Stimulated activated effector memory CD8-positive, alpha-beta T cell treated with anti-CD3 and anti-CD28 coated beads, Interleukin-12 subunit alpha, Interleukin-12 subunit beta, amount 100 ng/mL, for 72 hours (primary cell): Measurements from ENCODE around the gene APOLD1.
"Not testable (repeated sequence)": the region's sequence is repeated elsewhere in the genome, so short reads cannot be mapped to it uniquely, and the experiment has no call there.

ENCODE experiments used
- ATAC-seq: fragments of 150-1000 bp; cut with Tn5 transposase; 2 replicates; pipeline ENCODE4 v1.10.0; 2021
- DNase-seq, 2 donors: peaks; one replicate each; pipeline ENCODE4 v3.0.0; 2021 to 2022; ENCODE audit warnings: low spot score in 2 of 2
- H3K27ac Mint-ChIP-seq: one replicate; pipeline ENCODE4 v1.8.0; 2022; ENCODE audit warnings: mild to moderate bottlenecking, mixed read lengths
- H3K36me3 Mint-ChIP-seq: one replicate; pipeline ENCODE4 v1.8.0; 2022; ENCODE audit warnings: mild to moderate bottlenecking, mixed read lengths
- H3K4me1 Mint-ChIP-seq: one replicate; pipeline ENCODE4 v1.8.0; 2022; ENCODE audit warnings: mixed read lengths
- H3K4me3 Mint-ChIP-seq: one replicate; pipeline ENCODE4 v1.8.0; 2022; ENCODE audit warnings: mild to moderate bottlenecking, mixed read lengths
- H3K9me3 Mint-ChIP-seq: one replicate; pipeline ENCODE4 v1.8.0; 2022; ENCODE audit warnings: mixed read lengths

Gene APOLD1, protein sequence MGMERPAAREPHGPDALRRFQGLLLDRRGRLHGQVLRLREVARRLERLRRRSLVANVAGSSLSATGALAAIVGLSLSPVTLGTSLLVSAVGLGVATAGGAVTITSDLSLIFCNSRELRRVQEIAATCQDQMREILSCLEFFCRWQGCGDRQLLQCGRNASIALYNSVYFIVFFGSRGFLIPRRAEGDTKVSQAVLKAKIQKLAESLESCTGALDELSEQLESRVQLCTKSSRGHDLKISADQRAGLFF

DNA sequence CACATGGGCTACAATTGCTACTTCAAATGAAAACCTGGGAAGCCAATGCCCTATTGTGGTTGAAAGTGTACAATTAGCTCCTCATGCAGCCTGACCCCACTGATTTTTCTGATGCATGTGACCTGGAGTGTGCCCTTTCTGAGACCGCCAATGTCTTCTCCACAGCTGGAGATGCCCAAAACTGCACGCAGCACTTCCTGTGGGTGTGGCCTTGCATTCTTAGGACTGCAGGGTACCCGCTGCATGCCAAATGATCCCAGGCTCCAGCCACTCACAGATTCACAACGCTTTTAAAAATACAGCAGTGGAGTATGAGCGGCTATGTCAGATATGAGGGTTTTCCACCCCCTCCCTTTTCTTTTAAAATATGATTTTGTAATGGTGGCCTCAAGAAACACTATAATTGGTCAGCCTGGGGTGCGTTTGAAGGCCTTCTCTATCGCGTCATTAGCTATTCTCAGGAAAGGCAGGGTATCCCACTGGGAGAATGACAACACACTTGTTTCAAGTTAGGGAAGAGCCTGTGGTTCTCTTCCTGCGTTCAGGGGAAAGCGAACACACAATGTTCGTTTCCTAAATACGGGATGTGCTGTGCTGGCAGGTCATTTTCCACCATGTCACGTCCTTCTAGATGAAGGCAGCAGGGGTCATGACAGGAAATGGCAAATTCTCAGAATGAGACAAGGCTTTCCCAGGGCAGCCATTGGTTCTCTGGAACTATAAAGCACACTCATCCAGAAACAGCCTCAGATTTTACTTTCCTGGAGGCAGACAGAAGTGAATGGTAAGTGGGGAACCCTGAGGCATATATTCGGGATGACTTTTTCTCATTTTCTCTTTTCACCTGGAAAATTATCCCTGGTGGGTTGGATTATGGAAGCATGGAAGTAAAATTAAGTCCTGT is at the start of gene APOLD1:
APOLD1 (plus strand) TSS at position 749 of the 904 bp plus-strand sequence; CDS start at position 782, 33 bp downstream.
- Mint-ChIP-seq H3K4me3 (peak within 1 kb of the TSS; percentile 81), H3K4me1 (peaks cover 31% of the 10 kb centered on the region), H3K9me3 (no peaks in the 10 kb centered on the region), H3K27ac (peak within 1 kb of the TSS; percentile 34), H3K36me3 (peaks cover 12% of the 10 kb centered on the region)
- no peak for ATAC-seq
- DNase-seq, result no peak

DNA sequence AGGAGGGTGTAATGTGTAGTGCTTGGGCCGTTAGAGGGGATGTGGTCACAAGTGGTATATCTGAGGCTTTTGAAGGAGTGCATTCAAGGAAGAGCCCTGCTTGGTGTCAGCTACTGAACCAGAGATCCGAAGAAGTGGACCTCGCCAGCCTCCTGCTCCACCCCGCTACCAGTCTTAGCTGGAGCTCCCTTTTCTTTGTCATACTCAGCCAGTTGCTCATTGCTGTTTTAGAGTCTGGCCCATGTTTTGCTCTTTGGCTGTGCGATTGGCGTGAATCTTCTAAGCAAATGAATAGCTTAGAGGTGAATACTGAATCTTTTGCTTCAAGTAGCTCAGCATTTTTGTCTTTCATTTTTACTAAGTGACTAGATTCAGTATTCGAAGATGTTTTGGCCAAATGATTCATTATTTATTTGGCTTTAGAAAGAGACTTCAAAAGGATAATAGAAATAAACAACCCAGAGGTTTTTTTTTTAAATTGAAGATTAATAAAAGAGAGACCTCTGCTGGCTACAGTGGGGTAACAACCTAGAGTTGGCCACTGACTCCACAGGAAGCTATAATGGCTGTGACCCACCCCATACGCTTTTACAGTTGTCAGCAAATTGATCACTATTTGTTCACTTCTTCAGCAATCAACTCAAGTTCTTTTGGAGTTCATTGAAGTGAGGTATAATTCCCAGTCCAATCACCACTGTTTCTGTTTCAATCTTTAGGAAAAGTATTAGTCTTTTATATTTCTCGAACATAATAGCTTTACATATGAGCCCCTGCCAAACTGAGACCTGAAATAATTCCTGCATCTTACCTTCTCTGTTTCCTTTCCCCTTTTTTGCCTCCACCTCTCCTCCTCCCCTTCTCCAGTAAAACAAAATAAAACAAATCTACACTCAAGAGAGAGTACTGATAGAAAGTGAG is 48.4 kb upstream of the APOLD1 start:
- DNase-seq (peak; percentile 23 to 83), ATAC-seq (peak; percentile 94)
- H3K9me3 Mint-ChIP-seq, result no peaks in the 10 kb centered on the region
- H3K27ac Mint-ChIP-seq, result peak overlapping the region; percentile 79
- H3K4me1 Mint-ChIP-seq, result peaks cover 33% of the 10 kb centered on the region
- peak overlapping the region; percentile 49 for H3K4me3 Mint-ChIP-seq
- peaks cover 7% of the 10 kb centered on the region for H3K36me3 Mint-ChIP-seq

GRCh38 chr12:12738152-12738551 is 47.3 kb upstream of the APOLD1 start:
- H3K4me3 Mint-ChIP-seq, result peak overlapping the region; percentile 49
- not testable (repeated sequence) for DNase-seq, ATAC-seq

DNA sequence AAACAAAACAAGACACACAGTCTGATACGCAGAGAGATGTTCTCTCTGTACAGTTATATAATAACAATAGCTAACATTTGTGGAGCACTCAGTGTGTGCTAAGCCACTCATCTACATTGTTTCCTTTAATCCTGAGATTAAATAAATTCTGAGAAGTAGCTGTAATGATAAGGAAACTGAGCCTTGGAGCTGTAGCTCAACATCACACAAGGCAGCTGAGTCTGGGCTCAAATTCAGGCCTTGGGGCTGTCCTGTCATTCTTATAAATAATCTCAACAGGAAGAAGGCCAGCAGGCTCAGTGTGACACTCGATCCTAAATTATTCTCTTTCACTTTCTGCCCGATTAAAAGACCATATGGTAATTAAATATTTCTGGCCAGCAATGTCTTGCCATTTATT is 43.8 kb upstream of the APOLD1 start:
- Mint-ChIP-seq H3K4me1 (peaks cover 16% of the 10 kb centered on the region), H3K27ac (no peak overlapping the region), H3K36me3 (peaks cover 22% of the 10 kb centered on the region), H3K4me3 (no peak overlapping the region), H3K9me3 (no peaks in the 10 kb centered on the region)
- DNase-seq (no peak), ATAC-seq (no peak)

More at GRCh38 chr12:12738152-12738551, 47.3 kb upstream of the APOLD1 start:
- H3K36me3 Mint-ChIP-seq, H3K9me3 Mint-ChIP-seq: not testable (repeated sequence)
- H3K4me1 Mint-ChIP-seq, result peaks cover 32% of the 10 kb centered on the region
- H3K27ac Mint-ChIP-seq, result peak overlapping the region; percentile 79

- no peaks in the 10 kb centered on the region for H3K4me1 Mint-ChIP-seq
- H3K36me3 Mint-ChIP-seq, result peaks cover 16% of the 10 kb centered on the region
- no peak overlapping the region for H3K27ac Mint-ChIP-seq
- DNase-seq, result no peak
- H3K9me3 Mint-ChIP-seq, result no peaks in the 10 kb centered on the region
- no peak for ATAC-seq
- H3K4me3 Mint-ChIP-seq, result no peak overlapping the region
These were observed 40.7 kb upstream of the APOLD1 start for GRCh38 chr12:12744546-12745305.

DNA sequence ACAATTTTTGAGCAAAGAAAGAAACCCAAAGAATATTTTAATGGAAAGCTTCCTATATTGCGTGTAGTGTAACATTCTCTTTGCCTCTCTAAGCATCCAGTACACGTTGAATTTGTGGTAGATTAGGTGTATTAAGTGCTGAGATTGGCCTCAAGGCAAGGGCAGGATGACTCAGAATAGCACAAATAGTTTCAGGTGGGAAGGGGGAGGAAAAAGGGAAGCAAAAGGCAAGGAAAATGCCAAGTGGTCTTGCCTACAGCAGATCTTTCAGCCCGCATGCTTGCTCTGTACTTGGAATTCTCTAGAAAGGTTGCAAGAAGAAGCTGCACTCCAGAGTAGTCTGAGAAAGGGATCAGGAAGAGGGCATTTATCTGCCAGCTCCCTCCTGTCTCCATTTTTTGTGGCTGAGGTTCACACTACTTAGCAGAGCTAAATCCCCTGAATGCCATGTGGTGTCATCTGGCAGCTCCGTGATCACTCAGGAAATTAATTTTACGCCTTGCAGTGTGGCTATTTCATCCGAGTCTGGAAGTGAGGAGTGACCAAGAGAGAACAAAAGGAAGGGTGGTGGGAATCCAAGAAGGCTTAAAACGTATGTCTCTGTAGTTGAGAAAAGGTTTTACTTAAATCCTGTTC is 39.8 kb upstream of the APOLD1 start:
- Mint-ChIP-seq H3K4me1 (no peaks in the 10 kb centered on the region), H3K36me3 (peaks cover 25% of the 10 kb centered on the region), H3K4me3 (no peak overlapping the region), H3K27ac (no peak overlapping the region), H3K9me3 (no peaks in the 10 kb centered on the region)
- DNase-seq (no peak), ATAC-seq (no peak)

DNA sequence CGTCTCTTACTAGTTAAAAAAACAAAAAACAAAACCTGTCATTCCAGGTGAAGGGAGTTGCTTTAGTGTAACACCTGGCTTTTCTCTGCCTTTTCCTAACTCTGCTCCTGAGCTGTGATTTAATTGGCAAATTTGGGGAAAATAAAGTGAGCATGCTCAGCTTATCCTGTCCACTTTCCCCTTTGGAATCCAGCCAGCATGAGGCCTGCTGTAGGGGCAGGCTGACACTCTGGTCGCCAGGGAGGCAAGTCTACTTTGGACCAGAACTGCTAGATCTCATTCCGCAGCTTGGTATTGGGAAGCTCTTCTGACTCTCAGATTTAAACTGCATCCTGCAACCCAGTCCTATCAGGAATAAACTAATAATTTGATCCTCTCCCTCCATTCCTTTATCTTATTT is 38.2 kb upstream of the APOLD1 start:
- no peak overlapping the region for H3K4me3 Mint-ChIP-seq
- no peak for DNase-seq
- no peak overlapping the region for H3K27ac Mint-ChIP-seq
- no peak for ATAC-seq
- H3K36me3 Mint-ChIP-seq, result peaks cover 31% of the 10 kb centered on the region
- no peaks in the 10 kb centered on the region for H3K9me3 Mint-ChIP-seq
- no peaks in the 10 kb centered on the region for H3K4me1 Mint-ChIP-seq

GRCh38 chr12:12748044-12748443 is 37.4 kb upstream of the APOLD1 start:
- H3K4me1 Mint-ChIP-seq, result no peaks in the 10 kb centered on the region

GRCh38 chr12:12749433-12749832 is 36.0 kb upstream of the APOLD1 start:
- no peak overlapping the region for H3K4me3 Mint-ChIP-seq
- H3K36me3 Mint-ChIP-seq, result peaks cover 21% of the 10 kb centered on the region
- no peaks in the 10 kb centered on the region for H3K4me1 Mint-ChIP-seq
- no peak for DNase-seq
- ATAC-seq, result no peak
- H3K27ac Mint-ChIP-seq, result no peak overlapping the region
- no peaks in the 10 kb centered on the region for H3K9me3 Mint-ChIP-seq

More at GRCh38 chr12:12748044-12748443, 37.4 kb upstream of the APOLD1 start:
- no peaks in the 10 kb centered on the region for H3K9me3 Mint-ChIP-seq
- H3K36me3 Mint-ChIP-seq, result peaks cover 31% of the 10 kb centered on the region
- no peak for ATAC-seq
- no peak for DNase-seq
- H3K27ac Mint-ChIP-seq, result no peak overlapping the region
- no peak overlapping the region for H3K4me3 Mint-ChIP-seq

DNA sequence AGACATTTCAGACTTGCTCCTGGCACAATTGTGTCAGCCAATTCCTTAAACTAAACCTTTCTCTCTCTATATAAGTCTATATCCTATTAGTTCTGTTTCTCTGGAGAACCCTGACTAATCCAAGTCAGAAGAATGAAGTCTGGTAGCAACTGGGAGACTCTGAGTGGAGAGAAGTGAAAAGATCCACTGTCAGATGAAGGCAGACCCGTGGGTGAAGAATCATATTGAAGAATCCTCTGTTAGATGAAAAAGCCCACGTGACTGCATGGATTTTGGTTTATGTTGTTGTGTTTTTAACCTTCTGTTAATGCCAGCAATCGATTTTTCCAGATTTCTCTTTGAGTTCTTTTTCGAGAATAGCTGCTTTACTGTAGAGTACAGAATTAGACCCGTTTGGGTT is 29.5 kb upstream of the APOLD1 start:
- H3K4me1 Mint-ChIP-seq, result no peaks in the 10 kb centered on the region
- ATAC-seq, result no peak
- DNase-seq, result no peak
- no peaks in the 10 kb centered on the region for H3K9me3 Mint-ChIP-seq
- no peak overlapping the region for H3K4me3 Mint-ChIP-seq
- H3K27ac Mint-ChIP-seq, result no peak overlapping the region
- peaks cover 4% of the 10 kb centered on the region for H3K36me3 Mint-ChIP-seq

DNA sequence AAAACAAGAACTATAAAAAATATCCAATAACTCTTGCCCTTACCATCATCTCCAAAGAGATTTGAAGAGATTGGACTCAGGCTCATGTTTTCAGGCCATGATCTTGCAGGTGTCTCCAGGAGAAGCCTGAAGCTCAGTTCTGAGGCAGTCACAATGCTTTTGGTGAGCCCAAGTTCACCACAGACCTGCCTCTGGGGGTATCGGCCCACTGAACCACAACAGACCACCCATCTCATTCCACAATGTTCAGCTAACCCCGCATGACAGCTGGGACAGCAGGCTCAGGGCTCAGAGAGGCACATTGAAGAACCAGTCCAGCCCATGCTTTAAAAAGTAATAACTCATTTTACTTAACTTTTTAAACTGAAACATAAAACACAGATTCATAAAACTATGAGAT is 28.3 kb upstream of the APOLD1 start:
- no peak for ATAC-seq
- H3K4me3 Mint-ChIP-seq, result no peak overlapping the region

DNA sequence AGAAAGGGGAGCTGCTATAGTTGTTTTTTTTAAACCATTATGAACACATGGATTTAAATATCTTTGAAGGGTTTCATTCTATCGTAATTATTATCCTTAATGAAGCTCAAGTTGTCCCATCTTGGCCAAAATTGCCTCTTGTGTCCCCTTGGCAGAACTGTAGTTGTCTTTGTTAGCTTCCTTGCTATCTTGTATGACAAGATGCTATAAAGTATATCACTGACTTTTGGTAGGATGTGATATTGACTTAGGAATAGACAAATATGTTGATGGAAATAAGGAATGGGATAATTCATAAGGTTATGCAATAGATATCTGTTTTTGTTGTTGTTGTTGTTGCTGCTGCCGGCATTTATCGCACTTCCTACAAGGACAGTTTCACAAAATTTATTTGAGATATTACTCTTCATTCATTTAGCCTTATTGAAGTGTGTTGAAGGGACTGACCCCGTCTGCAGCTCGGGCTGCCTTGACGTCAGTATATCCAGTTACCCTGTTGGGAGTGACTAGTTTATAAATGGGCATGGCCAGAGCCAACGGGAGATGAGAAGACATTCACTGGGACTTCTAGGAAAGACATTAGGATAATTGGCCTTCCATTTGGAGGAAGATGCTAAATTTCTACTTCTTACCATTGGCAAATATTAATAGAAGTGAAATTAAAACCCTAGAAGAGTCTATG is 26.1 kb upstream of the APOLD1 start:
- DNase-seq, result no peak
- H3K9me3 Mint-ChIP-seq, result no peaks in the 10 kb centered on the region
- no peak overlapping the region for H3K4me3 Mint-ChIP-seq
- ATAC-seq, result no peak
- no peaks in the 10 kb centered on the region for H3K36me3 Mint-ChIP-seq
- no peaks in the 10 kb centered on the region for H3K4me1 Mint-ChIP-seq
- no peak overlapping the region for H3K27ac Mint-ChIP-seq

More for the DNA sequence above, 28.3 kb upstream of the APOLD1 start:
- H3K9me3 Mint-ChIP-seq, result no peaks in the 10 kb centered on the region
- H3K4me1 Mint-ChIP-seq, result no peaks in the 10 kb centered on the region
- H3K27ac Mint-ChIP-seq, result no peak overlapping the region
- no peaks in the 10 kb centered on the region for H3K36me3 Mint-ChIP-seq
- DNase-seq, result no peak

DNA sequence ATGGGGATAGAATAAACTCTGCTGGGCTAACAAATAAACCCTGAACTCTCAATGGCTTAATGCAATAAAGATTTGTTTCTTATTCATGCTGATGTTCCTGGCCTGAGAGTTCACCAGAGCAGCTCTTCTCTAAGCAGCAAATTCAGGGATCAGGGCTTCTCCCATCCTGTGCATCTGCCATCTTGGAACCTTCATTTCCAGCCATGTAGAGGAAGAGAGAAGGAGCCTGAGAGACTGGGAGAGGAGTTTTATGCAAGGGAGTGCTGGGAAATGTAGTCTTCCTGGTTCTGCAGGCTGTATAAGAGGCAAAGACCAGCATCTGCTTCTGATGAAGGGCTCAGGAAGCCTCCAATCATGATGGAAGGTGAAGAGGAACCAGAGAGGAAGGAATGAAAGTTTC is 20.6 kb upstream of the APOLD1 start:
- H3K9me3 Mint-ChIP-seq, result peaks cover 2% of the 10 kb centered on the region
- H3K4me3 Mint-ChIP-seq, result no peak overlapping the region
- no peak for DNase-seq
- H3K27ac Mint-ChIP-seq, result no peak overlapping the region
- H3K36me3 Mint-ChIP-seq, result no peaks in the 10 kb centered on the region
- H3K4me1 Mint-ChIP-seq, result peaks cover 6% of the 10 kb centered on the region
- ATAC-seq, result no peak

DNA sequence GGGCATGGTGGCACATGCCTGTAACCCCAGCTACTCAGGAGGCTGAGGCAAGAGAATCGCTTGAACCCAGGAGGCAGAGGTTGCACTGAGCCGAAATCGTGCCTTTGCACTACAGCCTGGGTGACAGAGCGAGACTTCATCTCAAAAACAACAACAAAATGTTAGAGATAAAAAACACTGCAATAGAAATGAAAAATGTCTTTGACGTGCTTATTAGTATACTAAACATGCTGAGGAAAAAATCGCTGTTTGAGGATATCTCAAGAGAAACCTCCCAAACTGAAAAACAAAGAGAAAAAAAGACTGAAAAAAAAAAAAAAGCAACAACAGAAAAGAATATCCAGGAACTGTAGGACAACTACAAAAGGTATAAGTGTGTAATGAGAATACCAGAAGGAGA is 15.2 kb upstream of the APOLD1 start:
- Mint-ChIP-seq H3K4me3 (no peak overlapping the region), H3K27ac (no peak overlapping the region), H3K4me1 (no peaks in the 10 kb centered on the region), H3K9me3 (peaks cover 6% of the 10 kb centered on the region), H3K36me3 (no peaks in the 10 kb centered on the region)
- ATAC-seq (no peak), DNase-seq (no peak)
